GM23338 (cell line): ENCODE measurements around the gene TPRG1. TPM values are rescaled to one million over a fixed set of nuclear protein-coding genes. Genes with fewer than 3 reads are reported as not detected.

Experiments
- ATAC-seq: fragments of 200-7000 bp; cut with Tn5 transposase; 3 replicates; pipeline ENCODE4 v1.9.1; 2020
- DNase-seq: peaks from one replicate; pipeline ENCODE4 v3.0.0-alpha.2; 2015; ENCODE audit warnings: low spot score
- H2AFZ ChIP-seq: fragments of 200-600 bp; sonication (generic); 2 replicates; pipeline ENCODE4 v1.8.0; 2016; ENCODE audit warnings: antibody characterized with exemption, mild to moderate bottlenecking, moderate library complexity
- H3F3A ChIP-seq: fragments of 200-600 bp; sonication (generic); replicated peaks from 2 replicates; pipeline ENCODE4 v1.8.0; 2017; ENCODE audit warnings: antibody characterized with exemption, mixed run types, low read depth
- H3K27ac ChIP-seq: fragments of 200-600 bp; sonication (generic); 2 replicates; pipeline ENCODE4 v1.6.1; 2016; ENCODE audit warnings: low read depth
- H3K27me3 ChIP-seq: fragments of 200-600 bp; sonication (generic); 2 replicates; pipeline ENCODE4 v1.8.0; 2016; ENCODE audit warnings: mild to moderate bottlenecking, mixed run types, moderate library complexity; ENCODE audit not compliant: insufficient read depth
- H3K36me3 ChIP-seq: fragments of 200-600 bp; sonication (generic); 2 replicates; pipeline ENCODE4 v1.8.0; 2016; ENCODE audit warnings: mild to moderate bottlenecking; ENCODE audit not compliant: insufficient read depth
- H3K4me1 ChIP-seq: fragments of 200-600 bp; sonication (generic); 2 replicates; pipeline ENCODE4 v1.8.0; 2016; ENCODE audit warnings: mild to moderate bottlenecking, moderate library complexity; ENCODE audit not compliant: insufficient read depth
- H3K4me2 ChIP-seq: fragments of 200-600 bp; sonication (generic); 2 replicates; pipeline ENCODE4 v1.7.1; 2017; ENCODE audit warnings: mixed run types
- H3K4me3 ChIP-seq: fragments of 200-600 bp; sonication (generic); 2 replicates; pipeline ENCODE4 v1.6.1; 2016; ENCODE audit warnings: mixed run types
- H3K79me2 ChIP-seq: fragments of 200-600 bp; sonication (generic); replicated peaks from 2 replicates; pipeline ENCODE4 v1.8.0; 2017; ENCODE audit warnings: mild to moderate bottlenecking; ENCODE audit not compliant: insufficient read depth
- H3K9me2 ChIP-seq: fragments of 200-600 bp; sonication (generic); 2 replicates; pipeline ENCODE4 v1.8.0; 2017; ENCODE audit not compliant: insufficient read depth
- H4K20me1 ChIP-seq: fragments of 200-600 bp; sonication (generic); replicated peaks from 2 replicates; pipeline ENCODE4 v1.8.0; 2017; ENCODE audit warnings: mild to moderate bottlenecking; ENCODE audit not compliant: insufficient read depth
- H3K27ac Mint-ChIP-seq: 2 replicates; pipeline ENCODE4 v1.8.0; 2020; ENCODE audit warnings: inconsistent platforms, mild to moderate bottlenecking, moderate library complexity, mixed read lengths
- H3K27me3 Mint-ChIP-seq: 3 replicates; pipeline ENCODE4 v1.8.0; 2022; ENCODE audit warnings: low read depth, mild to moderate bottlenecking, moderate library complexity, mixed read lengths, inconsistent platforms; ENCODE audit not compliant: insufficient read depth, poor library complexity
- H3K36me3 Mint-ChIP-seq: 3 replicates; pipeline ENCODE4 v1.8.0; 2021; ENCODE audit warnings: low read depth, mild to moderate bottlenecking, inconsistent platforms, moderate library complexity, mixed read lengths
- H3K4me1 Mint-ChIP-seq: 3 replicates; pipeline ENCODE4 v1.8.0; 2020; ENCODE audit warnings: mild to moderate bottlenecking, inconsistent platforms, mixed read lengths
- H3K4me3 Mint-ChIP-seq: 3 replicates; pipeline ENCODE4 v1.8.0; 2021; ENCODE audit warnings: moderate library complexity, mild to moderate bottlenecking, inconsistent platforms, mixed read lengths
- H3K9me3 Mint-ChIP-seq: 3 replicates; pipeline ENCODE4 v1.8.0; 2020; ENCODE audit warnings: moderate library complexity, mild to moderate bottlenecking, inconsistent platforms, mixed read lengths
- ZNF114 ChIP-seq: fragments of 250-450 bp; sonication (Bioruptor Pico); IDR thresholded peaks from 2 replicates; pipeline ENCODE4 v1.5.0; 2020; ENCODE audit warnings: mild to moderate bottlenecking, moderate library complexity
- ZNF462 ChIP-seq: fragments of 250-450 bp; sonication (Bioruptor Pico); IDR thresholded peaks from 2 replicates; pipeline ENCODE4 v1.5.0; 2020; ENCODE audit warnings: mild to moderate bottlenecking, moderate library complexity
- polyA plus RNA-seq: library from polyadenylated mRNA; unstranded; fragments of >200 nt; fragmentation: Nextera tagmentation; extraction: Ambion mirVana; gene quantifications from 2 replicates; pipeline ENCODE4 v1.2.1, GENCODE V29; 2016
- total RNA-seq: library from RNA; depleted of rRNA; stranded (reverse); fragments of >200 nt; shearing (Covaris generic); gene quantifications from 2 replicates; pipeline ENCODE4 v1.2.3, GENCODE V29; 2014
- TF ChIP-seq, protein P1 (sequence below): IDR thresholded peaks from 2 replicates; pipeline ENCODE4 v1.6.1; 2016; ENCODE audit warnings: antibody characterized with exemption

Gene TPRG1
- total and polyA plus RNA-seq, 2 experiments from 2014 or later, result 0.74 to 1.7 TPM

GRCh38 chr3:189303584-189303983 lies 131.8 kb downstream of the TPRG1 start:
- H3K27me3 Mint-ChIP-seq, result no peaks in the 10 kb centered on the region
- no peak overlapping the region for H3K4me3 Mint-ChIP-seq
- Histone ChIP-seq H3K79me2 (no peaks in the 10 kb centered on the region), H3K27me3 (no peaks in the 10 kb centered on the region), H2AFZ (no peak overlapping the region), H3K4me2 (no peak overlapping the region), H3K4me1 (peaks cover 22% of the 10 kb centered on the region), H3K9me2 (peaks cover 8% of the 10 kb centered on the region), H3K4me3 (no peak overlapping the region), H3K36me3 (no peaks in the 10 kb centered on the region), H3K27ac (no peak overlapping the region), H4K20me1 (no peaks in the 10 kb centered on the region), H3F3A (no peaks in the 10 kb centered on the region)
- peaks cover 20% of the 10 kb centered on the region for H3K4me1 Mint-ChIP-seq
- no peaks in the 10 kb centered on the region for H3K9me3 Mint-ChIP-seq
- no peaks in the 10 kb centered on the region for H3K36me3 Mint-ChIP-seq
- TF ChIP-seq ZNF114 (CRISPR knock-in tag) (no peak), ZNF462 (CRISPR knock-in tag) (no peak)
- TF ChIP-seq, protein P1, sequence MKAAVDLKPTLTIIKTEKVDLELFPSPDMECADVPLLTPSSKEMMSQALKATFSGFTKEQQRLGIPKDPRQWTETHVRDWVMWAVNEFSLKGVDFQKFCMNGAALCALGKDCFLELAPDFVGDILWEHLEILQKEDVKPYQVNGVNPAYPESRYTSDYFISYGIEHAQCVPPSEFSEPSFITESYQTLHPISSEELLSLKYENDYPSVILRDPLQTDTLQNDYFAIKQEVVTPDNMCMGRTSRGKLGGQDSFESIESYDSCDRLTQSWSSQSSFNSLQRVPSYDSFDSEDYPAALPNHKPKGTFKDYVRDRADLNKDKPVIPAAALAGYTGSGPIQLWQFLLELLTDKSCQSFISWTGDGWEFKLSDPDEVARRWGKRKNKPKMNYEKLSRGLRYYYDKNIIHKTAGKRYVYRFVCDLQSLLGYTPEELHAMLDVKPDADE, result no peak
- ATAC-seq, result no peak
- DNase-seq, result no peak
- 0 out of 2 replicates have a peak overlapping the region, but pooled peaks have one; percentile 54 for H3K27ac Mint-ChIP-seq
